PC-9 (cell line): ENCODE measurements around the gene PCDH12.

ENCODE experiments used
- CTCF ChIP-seq: fragments of 200-600 bp; sonication (generic); conservative IDR thresholded peaks from 2 replicates; pipeline ENCODE4 v1.6.1; 2017; ENCODE audit warnings: mixed run types, antibody characterized with exemption, mild to moderate bottlenecking, moderate library complexity
- EZH2 ChIP-seq: fragments of 200-600 bp; sonication (generic); IDR thresholded peaks from 2 replicates; pipeline ENCODE4 v1.8.0; 2017; ENCODE audit warnings: antibody characterized with exemption, low read depth

GRCh38 chr5:141909212-141909611 is 48.8 kb downstream of the PCDH12 start:
- no peak for TF ChIP-seq CTCF
- TF ChIP-seq EZH2: no peak
